GM21717 (cell line): Measurements from ENCODE around the gene RSBN1L.
A peak's percentile ranks its signal among the peaks of the same experiment; 100 is the strongest.
"Not testable (repeated sequence)": the region's sequence is repeated elsewhere in the genome, so short reads cannot be mapped to it uniquely, and the experiment has no call there.

Experiments used
- ATAC-seq: cut with Tn5 transposase; IDR thresholded peaks from one replicate; pipeline ENCODE4 v1.9.1; 2021; ENCODE audit warnings: mild to moderate bottlenecking, moderate library complexity; ENCODE audit not compliant: unreplicated experiment

RSBN1L gene

GRCh38 chr7:77696057-77696642 lies at the start of gene RSBN1L:
RSBN1L (plus strand) TSS chr7:77696459; CDS start chr7:77696470, 11 bp downstream.
- ATAC-seq = peak; percentile 94

- ATAC-seq = no peak
These were observed 47.4 kb upstream of the RSBN1L start for GRCh38 chr7:77648742-77649338.

GRCh38 chr7:77649716-77650349 lies 46.4 kb upstream of the RSBN1L start:
- ATAC-seq = no peak

GRCh38 chr7:77651575-77652162 lies 44.6 kb upstream of the RSBN1L start:
- ATAC-seq = no peak

GRCh38 chr7:77652826-77653225 lies 43.4 kb upstream of the RSBN1L start:
- not testable (repeated sequence) for ATAC-seq

GRCh38 chr7:77653572-77653971 lies 42.7 kb upstream of the RSBN1L start:
- no peak for ATAC-seq

GRCh38 chr7:77655356-77655755 lies 40.9 kb upstream of the RSBN1L start:
- ATAC-seq = no peak

- no peak for ATAC-seq
These were observed 40.3 kb upstream of the RSBN1L start for GRCh38 chr7:77655836-77656455.

- ATAC-seq = no peak
These were observed 38.6 kb upstream of the RSBN1L start for GRCh38 chr7:77657427-77658224.

GRCh38 chr7:77658928-77659327 lies 37.3 kb upstream of the RSBN1L start:
- ATAC-seq = no peak

GRCh38 chr7:77661816-77662215 lies 34.4 kb upstream of the RSBN1L start:
- ATAC-seq = no peak

- ATAC-seq = no peak
These were observed 33.4 kb upstream of the RSBN1L start for GRCh38 chr7:77662869-77663268.

- ATAC-seq = no peak
These were observed 31.5 kb upstream of the RSBN1L start for GRCh38 chr7:77664715-77665114.

- no peak for ATAC-seq
These were observed 31.1 kb upstream of the RSBN1L start for GRCh38 chr7:77665161-77665560.

GRCh38 chr7:77667459-77668086 lies 28.7 kb upstream of the RSBN1L start:
- ATAC-seq = no peak

- no peak for ATAC-seq
These were observed 21.4 kb upstream of the RSBN1L start for GRCh38 chr7:77674878-77675277.

GRCh38 chr7:77679608-77680007 lies 16.7 kb upstream of the RSBN1L start:
- ATAC-seq = no peak

- ATAC-seq = no peak
These were observed 16.0 kb upstream of the RSBN1L start for GRCh38 chr7:77680266-77680665.

GRCh38 chr7:77684030-77684429 lies 12.2 kb upstream of the RSBN1L start:
- no peak for ATAC-seq

GRCh38 chr7:77685233-77685632 lies 11.0 kb upstream of the RSBN1L start:
- no peak for ATAC-seq
